HepG2 (cell line): ENCODE measurements around the gene RMI2. TPM values are rescaled to one million over a fixed set of nuclear protein-coding genes. Genes with fewer than 3 reads are reported as not detected.

Source experiments
- FLYWCH1 ChIP-seq: sonication (generic); formaldehyde crosslinking; IDR thresholded peaks from 2 replicates; pipeline ENCODE4 v1.8.1; 2023; ENCODE audit warnings: mild to moderate bottlenecking, missing genetic modification reagents
- MIER3 ChIP-seq: IDR thresholded peaks from 2 replicates; pipeline ENCODE4 v1.6.1; 2016; ENCODE audit warnings: missing compliant biosample characterization, borderline replicate concordance
- NBN ChIP-seq: fragments of 450-650 bp; conservative IDR thresholded peaks from 2 replicates; pipeline ENCODE4 v1.6.1; 2017
- NPAS2 ChIP-seq: sonication (generic); formaldehyde crosslinking; IDR thresholded peaks from 2 replicates; pipeline ENCODE4 v1.8.0; 2022; ENCODE audit warnings: mild to moderate bottlenecking, missing genetic modification reagents, borderline replicate concordance
- SCMH1 ChIP-seq: sonication (generic); formaldehyde crosslinking; IDR thresholded peaks from 2 replicates; pipeline ENCODE4 v1.9.0; 2021; ENCODE audit warnings: missing genetic modification reagents, mild to moderate bottlenecking, borderline replicate concordance
- SNAI1 ChIP-seq: sonication (generic); formaldehyde crosslinking; IDR thresholded peaks from 2 replicates; pipeline ENCODE4 v1.5.0; 2020; ENCODE audit warnings: mild to moderate bottlenecking, missing genetic modification reagents, borderline replicate concordance
- SP5 ChIP-seq: IDR thresholded peaks from 2 replicates; pipeline ENCODE4 v1.6.1; 2016; ENCODE audit warnings: low read depth, borderline replicate concordance
- YY1 ChIP-seq: IDR thresholded peaks from 2 replicates; pipeline ENCODE4 v1.6.1; 2011; ENCODE audit warnings: low read length, low read depth, moderate library complexity, mild to moderate bottlenecking; ENCODE audit not compliant: insufficient read depth, insufficient replicate concordance
- ZNF10 ChIP-seq: sonication (generic); formaldehyde crosslinking; IDR thresholded peaks from 2 replicates; pipeline ENCODE4 v1.4.0; 2020; ENCODE audit warnings: mild to moderate bottlenecking, low read depth, missing genetic modification reagents, borderline replicate concordance
- ZNF160 ChIP-seq: sonication (generic); formaldehyde crosslinking; IDR thresholded peaks from 2 replicates; pipeline ENCODE4 v1.8.0; 2022; ENCODE audit warnings: mild to moderate bottlenecking, inconsistent platforms, missing genetic modification reagents
- ZNF660 ChIP-seq: sonication (generic); formaldehyde crosslinking; IDR thresholded peaks from 2 replicates; pipeline ENCODE4 v1.5.1; 2020; ENCODE audit warnings: mild to moderate bottlenecking, low read depth, missing genetic modification reagents, borderline replicate concordance
- polyA plus RNA-seq, 8 experiments: library from polyadenylated mRNA; depleted of rRNA in 3 of 8; stranded (reverse) in 7 of 8; unstranded in 1 of 8; fragments of >200 nt; fragmentation: Illumina TruSeq in 4 of 8; extraction: Trizol in 4 of 8; gene quantifications; 2 replicates each; pipeline versions ENCODE4 v1.2.1 to v1.2.3, GENCODE V29; 2011 to 2016; ENCODE audit warnings: low read depth in 4 of 8, missing spikeins in 1 of 8, mixed read lengths in 1 of 8; ENCODE audit not compliant: insufficient read depth in 1 of 8
- total RNA-seq, 5 experiments: library from RNA; depleted of rRNA; stranded (reverse); fragments of >200 nt; fragmentation: Illumina TruSeq; extraction: Trizol; gene quantifications; 2 replicates each; pipeline ENCODE4 v1.2.3, GENCODE V29; 2016; ENCODE audit warnings: low read depth in 1 of 5
- TF ChIP-seq, protein P1 (sequence below): fragments of 450-650 bp; IDR thresholded peaks from 2 replicates; pipeline ENCODE4 v1.6.1; 2017; ENCODE audit warnings: mild to moderate bottlenecking
- TF ChIP-seq, protein P2 (sequence below): sonication (generic); formaldehyde crosslinking; IDR thresholded peaks from 2 replicates; pipeline ENCODE4 v1.4.0; 2020; ENCODE audit warnings: mild to moderate bottlenecking, missing genetic modification reagents
- TF ChIP-seq, protein P3 (sequence below): sonication (generic); formaldehyde crosslinking; IDR thresholded peaks from 2 replicates; pipeline ENCODE4 v1.9.0; 2021; ENCODE audit warnings: mild to moderate bottlenecking, missing genetic modification reagents

RMI2 gene
- total and polyA plus RNA-seq, 2 of the 13 experiments (the other 11 are each of a cell fraction or from before 2014, with no cell fraction given) = 24.5 to 55.7 TPM

DNA sequence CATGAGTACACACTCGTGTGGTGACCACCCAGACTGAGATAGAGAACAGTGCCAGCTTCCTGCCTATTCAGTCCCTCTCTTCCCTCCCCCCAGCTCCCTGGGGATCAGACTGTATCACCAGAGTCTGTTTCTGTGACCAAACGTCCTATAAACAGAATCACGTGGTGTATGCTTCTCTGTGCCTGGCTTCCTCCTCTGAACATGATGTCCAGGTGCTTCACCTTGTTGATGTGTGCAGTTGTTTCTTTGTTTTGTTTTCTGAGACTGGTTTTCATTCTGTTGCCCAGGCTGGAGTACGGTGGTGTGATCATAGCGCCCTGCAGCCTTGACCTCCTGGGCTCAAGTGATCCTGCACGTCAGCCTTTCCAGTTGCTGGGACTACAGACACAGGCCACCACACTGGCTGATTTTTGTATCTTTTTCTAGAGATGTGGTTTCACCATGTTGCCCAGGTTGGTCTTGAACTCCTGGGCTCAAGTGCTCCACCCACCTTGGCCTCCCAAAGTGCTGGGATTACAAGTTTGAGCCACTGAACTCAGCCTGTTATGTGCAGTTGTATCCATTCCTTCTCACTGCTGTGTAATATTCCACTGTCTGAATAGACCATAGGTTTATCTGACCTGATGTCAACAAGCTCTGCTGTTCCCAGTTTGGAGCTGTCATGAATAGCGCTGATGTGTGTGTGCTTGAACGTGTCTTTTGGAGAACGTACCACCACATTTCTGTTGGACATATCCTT lies 35.2 kb upstream of the RMI2 start (continued):
- TF ChIP-seq, protein P1, sequence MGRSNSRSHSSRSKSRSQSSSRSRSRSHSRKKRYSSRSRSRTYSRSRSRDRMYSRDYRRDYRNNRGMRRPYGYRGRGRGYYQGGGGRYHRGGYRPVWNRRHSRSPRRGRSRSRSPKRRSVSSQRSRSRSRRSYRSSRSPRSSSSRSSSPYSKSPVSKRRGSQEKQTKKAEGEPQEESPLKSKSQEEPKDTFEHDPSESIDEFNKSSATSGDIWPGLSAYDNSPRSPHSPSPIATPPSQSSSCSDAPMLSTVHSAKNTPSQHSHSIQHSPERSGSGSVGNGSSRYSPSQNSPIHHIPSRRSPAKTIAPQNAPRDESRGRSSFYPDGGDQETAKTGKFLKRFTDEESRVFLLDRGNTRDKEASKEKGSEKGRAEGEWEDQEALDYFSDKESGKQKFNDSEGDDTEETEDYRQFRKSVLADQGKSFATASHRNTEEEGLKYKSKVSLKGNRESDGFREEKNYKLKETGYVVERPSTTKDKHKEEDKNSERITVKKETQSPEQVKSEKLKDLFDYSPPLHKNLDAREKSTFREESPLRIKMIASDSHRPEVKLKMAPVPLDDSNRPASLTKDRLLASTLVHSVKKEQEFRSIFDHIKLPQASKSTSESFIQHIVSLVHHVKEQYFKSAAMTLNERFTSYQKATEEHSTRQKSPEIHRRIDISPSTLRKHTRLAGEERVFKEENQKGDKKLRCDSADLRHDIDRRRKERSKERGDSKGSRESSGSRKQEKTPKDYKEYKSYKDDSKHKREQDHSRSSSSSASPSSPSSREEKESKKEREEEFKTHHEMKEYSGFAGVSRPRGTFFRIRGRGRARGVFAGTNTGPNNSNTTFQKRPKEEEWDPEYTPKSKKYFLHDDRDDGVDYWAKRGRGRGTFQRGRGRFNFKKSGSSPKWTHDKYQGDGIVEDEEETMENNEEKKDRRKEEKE = no peak
- peak; percentile 84 for TF ChIP-seq SP5
- no peak for TF ChIP-seq NBN
- no peak for TF ChIP-seq ZNF660
- no peak for TF ChIP-seq FLYWCH1
- peak; percentile 85; the same call in 1 of the 2 replicates for TF ChIP-seq MIER3 (CRISPR knock-in tag)
- no peak for TF ChIP-seq SCMH1 (CRISPR knock-in tag)
- TF ChIP-seq, protein P2, sequence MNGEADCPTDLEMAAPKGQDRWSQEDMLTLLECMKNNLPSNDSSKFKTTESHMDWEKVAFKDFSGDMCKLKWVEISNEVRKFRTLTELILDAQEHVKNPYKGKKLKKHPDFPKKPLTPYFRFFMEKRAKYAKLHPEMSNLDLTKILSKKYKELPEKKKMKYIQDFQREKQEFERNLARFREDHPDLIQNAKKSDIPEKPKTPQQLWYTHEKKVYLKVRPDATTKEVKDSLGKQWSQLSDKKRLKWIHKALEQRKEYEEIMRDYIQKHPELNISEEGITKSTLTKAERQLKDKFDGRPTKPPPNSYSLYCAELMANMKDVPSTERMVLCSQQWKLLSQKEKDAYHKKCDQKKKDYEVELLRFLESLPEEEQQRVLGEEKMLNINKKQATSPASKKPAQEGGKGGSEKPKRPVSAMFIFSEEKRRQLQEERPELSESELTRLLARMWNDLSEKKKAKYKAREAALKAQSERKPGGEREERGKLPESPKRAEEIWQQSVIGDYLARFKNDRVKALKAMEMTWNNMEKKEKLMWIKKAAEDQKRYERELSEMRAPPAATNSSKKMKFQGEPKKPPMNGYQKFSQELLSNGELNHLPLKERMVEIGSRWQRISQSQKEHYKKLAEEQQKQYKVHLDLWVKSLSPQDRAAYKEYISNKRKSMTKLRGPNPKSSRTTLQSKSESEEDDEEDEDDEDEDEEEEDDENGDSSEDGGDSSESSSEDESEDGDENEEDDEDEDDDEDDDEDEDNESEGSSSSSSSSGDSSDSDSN (CRISPR knock-in tag) = peak; percentile 45; the same call in 1 of the 2 replicates
- TF ChIP-seq NPAS2 = no peak
- TF ChIP-seq ZNF10 (CRISPR knock-in tag) = no peak
- TF ChIP-seq, protein P3, sequence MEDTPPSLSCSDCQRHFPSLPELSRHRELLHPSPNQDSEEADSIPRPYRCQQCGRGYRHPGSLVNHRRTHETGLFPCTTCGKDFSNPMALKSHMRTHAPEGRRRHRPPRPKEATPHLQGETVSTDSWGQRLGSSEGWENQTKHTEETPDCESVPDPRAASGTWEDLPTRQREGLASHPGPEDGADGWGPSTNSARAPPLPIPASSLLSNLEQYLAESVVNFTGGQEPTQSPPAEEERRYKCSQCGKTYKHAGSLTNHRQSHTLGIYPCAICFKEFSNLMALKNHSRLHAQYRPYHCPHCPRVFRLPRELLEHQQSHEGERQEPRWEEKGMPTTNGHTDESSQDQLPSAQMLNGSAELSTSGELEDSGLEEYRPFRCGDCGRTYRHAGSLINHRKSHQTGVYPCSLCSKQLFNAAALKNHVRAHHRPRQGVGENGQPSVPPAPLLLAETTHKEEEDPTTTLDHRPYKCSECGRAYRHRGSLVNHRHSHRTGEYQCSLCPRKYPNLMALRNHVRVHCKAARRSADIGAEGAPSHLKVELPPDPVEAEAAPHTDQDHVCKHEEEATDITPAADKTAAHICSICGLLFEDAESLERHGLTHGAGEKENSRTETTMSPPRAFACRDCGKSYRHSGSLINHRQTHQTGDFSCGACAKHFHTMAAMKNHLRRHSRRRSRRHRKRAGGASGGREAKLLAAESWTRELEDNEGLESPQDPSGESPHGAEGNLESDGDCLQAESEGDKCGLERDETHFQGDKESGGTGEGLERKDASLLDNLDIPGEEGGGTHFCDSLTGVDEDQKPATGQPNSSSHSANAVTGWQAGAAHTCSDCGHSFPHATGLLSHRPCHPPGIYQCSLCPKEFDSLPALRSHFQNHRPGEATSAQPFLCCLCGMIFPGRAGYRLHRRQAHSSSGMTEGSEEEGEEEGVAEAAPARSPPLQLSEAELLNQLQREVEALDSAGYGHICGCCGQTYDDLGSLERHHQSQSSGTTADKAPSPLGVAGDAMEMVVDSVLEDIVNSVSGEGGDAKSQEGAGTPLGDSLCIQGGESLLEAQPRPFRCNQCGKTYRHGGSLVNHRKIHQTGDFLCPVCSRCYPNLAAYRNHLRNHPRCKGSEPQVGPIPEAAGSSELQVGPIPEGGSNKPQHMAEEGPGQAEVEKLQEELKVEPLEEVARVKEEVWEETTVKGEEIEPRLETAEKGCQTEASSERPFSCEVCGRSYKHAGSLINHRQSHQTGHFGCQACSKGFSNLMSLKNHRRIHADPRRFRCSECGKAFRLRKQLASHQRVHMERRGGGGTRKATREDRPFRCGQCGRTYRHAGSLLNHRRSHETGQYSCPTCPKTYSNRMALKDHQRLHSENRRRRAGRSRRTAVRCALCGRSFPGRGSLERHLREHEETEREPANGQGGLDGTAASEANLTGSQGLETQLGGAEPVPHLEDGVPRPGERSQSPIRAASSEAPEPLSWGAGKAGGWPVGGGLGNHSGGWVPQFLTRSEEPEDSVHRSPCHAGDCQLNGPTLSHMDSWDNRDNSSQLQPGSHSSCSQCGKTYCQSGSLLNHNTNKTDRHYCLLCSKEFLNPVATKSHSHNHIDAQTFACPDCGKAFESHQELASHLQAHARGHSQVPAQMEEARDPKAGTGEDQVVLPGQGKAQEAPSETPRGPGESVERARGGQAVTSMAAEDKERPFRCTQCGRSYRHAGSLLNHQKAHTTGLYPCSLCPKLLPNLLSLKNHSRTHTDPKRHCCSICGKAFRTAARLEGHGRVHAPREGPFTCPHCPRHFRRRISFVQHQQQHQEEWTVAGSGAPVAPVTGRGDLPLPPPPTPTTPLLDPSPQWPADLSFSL (CRISPR knock-in tag) = peak; percentile 65; the same call in 1 of the 2 replicates
- no peak for TF ChIP-seq YY1
- no peak for TF ChIP-seq ZNF160 (CRISPR knock-in tag)
- 0 out of 2 replicates have a peak, but pooled peaks have one; percentile 1 for TF ChIP-seq SNAI1 (CRISPR knock-in tag)
